Inferior parietal cortex (tissue), 1 donor: ENCODE measurements around the gene RNF31.

Experiments used
- DNase-seq: peaks from one replicate; pipeline ENCODE4 v3.0.0-alpha.2; 2016; ENCODE audit errors: extremely low spot score

RNF31 gene

GRCh38 chr14:24159777-24160498, 12.6 kb downstream of the RNF31 start:
- no peak for DNase-seq

- no peak for DNase-seq
Measured at GRCh38 chr14:24160499-24160849, 13.2 kb downstream of the RNF31 start.

- DNase-seq: peak; percentile 97
Measured at GRCh38 chr14:24160850-24161804, 13.8 kb downstream of the RNF31 start, which contains the start of gene IRF9. Gene IRF9, plus strand, starts transcription at chr14:24161265. Its CDS starts 880 bp downstream, at chr14:24162145.

GRCh38 chr14:24162093-24162492, 14.8 kb downstream of the RNF31 start:
- no peak for DNase-seq

- DNase-seq: no peak
Measured at GRCh38 chr14:24164518-24164991, 17.3 kb downstream of the RNF31 start.

GRCh38 chr14:24165785-24166184, 18.5 kb downstream of the RNF31 start:
- DNase-seq: no peak

GRCh38 chr14:24167469-24168114, 20.3 kb downstream of the RNF31 start:
- no peak for DNase-seq

GRCh38 chr14:24171422-24172260, 24.3 kb downstream of the RNF31 start, which contains the start of gene REC8:
Gene REC8, plus strand, starts transcription at chr14:24172080. Its CDS starts 473 bp downstream, at chr14:24172553.
- peak; percentile 88 for DNase-seq

- no peak for DNase-seq
Measured at GRCh38 chr14:24172261-24172860, 25.1 kb downstream of the RNF31 start.

- DNase-seq: no peak
Measured at GRCh38 chr14:24172871-24173281, 25.6 kb downstream of the RNF31 start.

GRCh38 chr14:24176599-24176998, 29.3 kb downstream of the RNF31 start:
- no peak for DNase-seq

GRCh38 chr14:24177041-24177825, 29.9 kb downstream of the RNF31 start:
- DNase-seq: no peak

GRCh38 chr14:24177891-24178290, 30.6 kb downstream of the RNF31 start:
- no peak for DNase-seq

- no peak for DNase-seq
Measured at GRCh38 chr14:24178399-24179178, 31.3 kb downstream of the RNF31 start.

- no peak for DNase-seq
Measured at GRCh38 chr14:24179294-24179960, 32.1 kb downstream of the RNF31 start.

GRCh38 chr14:24179961-24180796, 32.9 kb downstream of the RNF31 start:
- peak; percentile 63 for DNase-seq

- DNase-seq: no peak
Measured at GRCh38 chr14:24181371-24182077, 34.2 kb downstream of the RNF31 start.
